Muscle of back (tissue), 11 donors: Measurements from ENCODE around the gene EFNA3. TPM values are rescaled to one million over a fixed set of nuclear protein-coding genes. Genes with fewer than 3 reads are reported as not detected.

Source experiments
- DNase-seq, 3 donors: peaks; one replicate each; pipeline versions ENCODE4 v3.0.0 to v3.0.0-alpha.2; 2013
- polyA plus RNA-seq, 10 donors: library from polyadenylated mRNA; unstranded; fragments of 120-200 nt; gene quantifications; one replicate each; pipeline ENCODE4 v1.2.1, GENCODE V29; 2013; ENCODE audit not compliant: insufficient read length in 10 of 10

EFNA3 gene
- polyA plus RNA-seq, 10 donors: 2.1 to 5.3 (median 2.3) TPM

- DNase-seq: no peak
These were observed 11.9 kb upstream of the EFNA3 start for GRCh38 chr1:155066777-155067176.

- DNase-seq: no peak
These were observed 10.0 kb upstream of the EFNA3 start for GRCh38 chr1:155068599-155068998.

- DNase-seq: no peak
These were observed 9.0 kb upstream of the EFNA3 start for GRCh38 chr1:155069551-155070157.

GRCh38 chr1:155070158-155070621, 8.4 kb upstream of the EFNA3 start:
- no peak for DNase-seq

- DNase-seq: peak; percentile 57 to 91 (median 79)
These were observed 7.7 kb upstream of the EFNA3 start for GRCh38 chr1:155070721-155071569.

GRCh38 chr1:155071701-155072100, 6.9 kb upstream of the EFNA3 start:
- DNase-seq: no peak

- no peak for DNase-seq
These were observed 5.9 kb upstream of the EFNA3 start for GRCh38 chr1:155072531-155073289.

- no peak for DNase-seq
These were observed 5.0 kb upstream of the EFNA3 start for GRCh38 chr1:155073377-155074242.

GRCh38 chr1:155075535-155075934, 3.1 kb upstream of the EFNA3 start:
- no peak for DNase-seq

- no peak for DNase-seq
These were observed 2.3 kb upstream of the EFNA3 start for GRCh38 chr1:155076371-155076770.

- DNase-seq: no peak
These were observed 1.3 kb upstream of the EFNA3 start for GRCh38 chr1:155077346-155077745.

- DNase-seq: no peak
These were observed 735 bp upstream of the EFNA3 start for GRCh38 chr1:155077758-155078445.

GRCh38 chr1:155079210-155079486, 511 bp downstream of the EFNA3 start:
- no peak for DNase-seq

GRCh38 chr1:155079487-155080311, 1.1 kb downstream of the EFNA3 start:
- DNase-seq: no peak

- DNase-seq: peak in 1 of 3 donors; percentile 49
These were observed 1.9 kb downstream of the EFNA3 start for GRCh38 chr1:155080312-155081228.

- DNase-seq: peak in 1 of 3 donors; percentile 57
These were observed 3.0 kb downstream of the EFNA3 start for GRCh38 chr1:155081472-155082300.

GRCh38 chr1:155082301-155083051, 3.8 kb downstream of the EFNA3 start:
- no peak for DNase-seq
